GM21717 (cell line): Measurements from ENCODE around the gene TFEB.

Source experiments
- ATAC-seq: cut with Tn5 transposase; IDR thresholded peaks from one replicate; pipeline ENCODE4 v1.9.1; 2021; ENCODE audit warnings: mild to moderate bottlenecking, moderate library complexity; ENCODE audit not compliant: unreplicated experiment

The TFEB gene

GRCh38 chr6:41692080-41692675, 43.2 kb downstream of the TFEB start:
- ATAC-seq = no peak

- ATAC-seq = no peak
Observed at GRCh38 chr6:41691426-41692079, 43.9 kb downstream of the TFEB start.

- ATAC-seq = no peak
Observed at GRCh38 chr6:41690541-41691330, 44.7 kb downstream of the TFEB start.

GRCh38 chr6:41689171-41690008, 46.0 kb downstream of the TFEB start:
- no peak for ATAC-seq

- ATAC-seq = no peak
Observed at GRCh38 chr6:41688256-41688965, 47.0 kb downstream of the TFEB start.

GRCh38 chr6:41687501-41688175, 47.8 kb downstream of the TFEB start:
- ATAC-seq = no peak

GRCh38 chr6:41685641-41686380, 49.6 kb downstream of the TFEB start:
- no peak for ATAC-seq

- no peak for ATAC-seq
Observed at GRCh38 chr6:41684311-41685180, 50.9 kb downstream of the TFEB start.

GRCh38 chr6:41683523-41684310, 51.7 kb downstream of the TFEB start:
- peak; percentile 56 for ATAC-seq

GRCh38 chr6:41683273-41683522, 52.2 kb downstream of the TFEB start:
- peak; percentile 21 for ATAC-seq

GRCh38 chr6:41682497-41683272, 52.7 kb downstream of the TFEB start:
- ATAC-seq = no peak

GRCh38 chr6:41682056-41682477, 53.3 kb downstream of the TFEB start:
- no peak for ATAC-seq

- ATAC-seq = no peak
Observed at GRCh38 chr6:41680182-41680965, 55.0 kb downstream of the TFEB start.

GRCh38 chr6:41679696-41680095, 55.7 kb downstream of the TFEB start:
- ATAC-seq = no peak

GRCh38 chr6:41678511-41679084, 56.8 kb downstream of the TFEB start:
- ATAC-seq = no peak
